ENCODE measurements around the gene PDE10A.
"Not testable (repeated sequence)": the region's sequence is repeated elsewhere in the genome, so short reads cannot be mapped to it uniquely, and the experiment has no call there.

Gene PDE10A

DNA sequence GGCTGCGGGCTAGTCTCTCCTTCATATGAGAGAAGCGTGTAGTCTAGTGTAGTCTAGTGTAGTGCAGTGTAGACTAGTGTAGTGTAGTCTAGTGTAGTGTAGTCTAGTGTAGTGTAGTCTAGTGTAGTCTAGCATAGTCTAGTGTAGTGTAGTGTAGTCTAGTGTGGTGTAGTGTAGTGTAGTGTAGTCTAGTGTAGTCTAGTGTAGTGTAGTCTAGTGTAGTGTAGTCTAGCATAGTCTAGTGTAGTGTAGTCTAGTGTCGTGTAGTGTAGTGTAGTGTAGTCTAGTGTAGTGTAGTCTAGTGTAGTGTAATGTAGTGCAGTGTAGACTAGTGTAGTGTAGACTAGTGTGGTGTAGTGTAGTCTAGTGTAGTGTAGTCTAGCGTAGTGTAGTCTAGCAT, 44.1 kb downstream of the PDE10A start:
- DNase-seq = not testable (repeated sequence)

DNA sequence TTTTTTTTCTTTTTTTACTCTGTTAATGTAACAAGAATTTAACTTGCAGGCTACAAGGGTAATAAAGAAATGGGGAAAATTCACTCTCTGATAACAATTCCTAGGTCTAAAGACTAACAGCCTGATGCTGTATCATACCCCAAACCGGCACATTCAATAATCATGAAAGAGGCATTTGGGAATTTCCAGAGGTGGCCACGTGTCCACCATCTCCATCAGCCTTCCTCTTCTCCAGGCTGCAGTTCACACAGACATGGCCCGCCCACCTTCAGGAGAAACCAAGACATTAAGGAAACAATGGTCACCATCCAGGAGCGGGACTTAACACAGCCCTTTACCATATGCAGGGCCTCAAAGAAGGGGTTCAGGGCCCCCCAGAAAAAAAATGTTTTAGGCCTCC, 44.8 kb downstream of the PDE10A start:
- no peak for DNase-seq

DNA sequence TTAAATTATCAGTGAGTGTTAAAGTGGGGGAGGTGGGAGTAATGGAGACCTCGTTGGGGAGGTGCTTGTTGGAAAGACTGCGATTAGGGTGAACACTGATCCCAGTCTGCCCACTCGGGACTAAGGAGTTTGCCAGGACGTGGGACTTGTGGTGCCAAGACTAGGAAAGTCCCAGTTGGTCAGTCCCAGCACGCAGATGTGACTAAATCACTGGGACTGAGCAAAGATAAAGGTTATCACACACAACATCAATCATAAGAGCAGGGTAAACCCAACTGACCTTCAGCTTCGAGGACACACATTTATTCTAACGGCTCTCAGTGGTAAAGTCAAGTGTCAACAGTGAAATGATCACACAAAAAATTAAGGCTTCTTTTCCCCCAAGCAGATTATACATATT, 45.5 kb downstream of the PDE10A start:
- DNase-seq = no peak

DNA sequence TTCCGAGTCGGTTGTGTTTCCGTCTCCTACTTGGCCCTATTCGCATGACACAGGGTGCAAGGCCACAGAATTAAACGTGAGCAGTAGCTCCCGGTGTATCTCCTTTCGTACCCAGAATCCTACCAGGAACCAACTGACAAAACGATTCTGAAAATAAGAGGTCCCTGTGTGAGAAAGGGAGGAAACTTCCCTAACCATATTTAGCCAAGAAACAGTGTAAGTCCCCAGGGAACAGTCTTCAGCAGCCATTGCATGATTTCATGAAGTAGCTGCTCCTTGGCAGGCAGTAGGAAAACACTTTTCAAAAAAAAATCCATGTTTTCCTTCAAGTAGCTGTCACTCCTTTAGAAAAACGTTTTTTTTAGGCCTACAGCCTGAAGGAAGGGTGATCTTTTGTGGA, 46.9 kb downstream of the PDE10A start:
- no peak for DNase-seq

- DNase-seq = no peak
These were observed 47.4 kb downstream of the PDE10A start for GRCh38 chr6:165615636-165616035.

DNA sequence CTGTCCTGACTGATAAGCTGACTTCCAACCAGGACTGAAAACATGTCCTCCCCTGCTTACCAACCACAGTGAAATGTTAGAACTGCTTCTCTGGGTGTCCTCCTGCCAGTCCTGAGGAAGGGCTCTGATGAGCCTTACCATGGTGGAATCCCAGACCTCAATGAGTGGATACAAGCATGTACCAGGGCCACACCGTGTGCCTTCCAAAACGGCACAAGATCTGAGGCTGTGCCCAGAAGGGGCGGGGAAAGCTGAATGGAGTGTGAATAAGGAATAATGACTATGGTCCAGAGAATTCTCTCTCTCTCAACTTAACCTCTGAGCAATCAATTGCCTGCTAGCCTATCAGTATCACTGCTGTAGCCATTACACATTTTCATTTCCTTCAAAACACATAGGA, 51.7 kb downstream of the PDE10A start:
- no peak for DNase-seq

- DNase-seq = not testable (repeated sequence)
These were observed 54.5 kb downstream of the PDE10A start for GRCh38 chr6:165608577-165608976.

GRCh38 chr6:165606740-165607008, 56.4 kb downstream of the PDE10A start:
- no peak for DNase-seq

GRCh38 chr6:165605901-165606739, 56.9 kb downstream of the PDE10A start:
- DNase-seq = no peak

DNA sequence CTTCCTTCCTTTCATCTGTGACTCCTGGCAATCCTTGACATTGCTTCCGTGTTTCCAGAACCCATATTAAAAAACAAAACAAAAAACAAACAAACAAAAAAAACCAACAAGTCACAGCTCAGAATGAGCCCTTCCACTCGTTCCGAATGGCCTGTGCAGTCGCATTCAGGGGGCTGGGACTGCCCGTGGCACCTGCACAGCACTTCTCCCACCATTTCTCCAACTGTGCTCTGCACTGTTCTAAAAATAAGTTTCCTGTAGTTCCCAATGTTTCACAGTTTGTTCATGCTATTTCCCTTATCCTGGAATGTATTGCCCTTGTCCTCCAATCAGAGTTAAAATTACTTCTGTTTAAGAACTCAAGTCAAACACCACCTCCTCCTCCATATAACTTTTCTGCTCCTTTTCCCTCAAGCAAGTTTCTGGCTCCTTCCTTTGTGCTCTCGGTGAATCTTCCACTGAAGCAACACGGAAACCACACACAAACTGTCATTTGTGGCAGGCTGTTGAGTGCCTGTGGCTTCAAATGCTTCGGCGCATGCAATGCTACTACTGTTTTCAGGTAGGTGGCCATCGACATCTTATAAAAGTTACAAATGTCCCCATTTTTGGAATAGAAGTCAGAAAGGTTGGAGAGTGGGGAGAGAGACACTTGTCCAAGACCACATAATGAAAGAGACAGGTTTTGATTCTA, 57.7 kb downstream of the PDE10A start:
- no peak for DNase-seq

- DNase-seq = no peak
These were observed 60.8 kb downstream of the PDE10A start for GRCh38 chr6:165602291-165602690.

DNA sequence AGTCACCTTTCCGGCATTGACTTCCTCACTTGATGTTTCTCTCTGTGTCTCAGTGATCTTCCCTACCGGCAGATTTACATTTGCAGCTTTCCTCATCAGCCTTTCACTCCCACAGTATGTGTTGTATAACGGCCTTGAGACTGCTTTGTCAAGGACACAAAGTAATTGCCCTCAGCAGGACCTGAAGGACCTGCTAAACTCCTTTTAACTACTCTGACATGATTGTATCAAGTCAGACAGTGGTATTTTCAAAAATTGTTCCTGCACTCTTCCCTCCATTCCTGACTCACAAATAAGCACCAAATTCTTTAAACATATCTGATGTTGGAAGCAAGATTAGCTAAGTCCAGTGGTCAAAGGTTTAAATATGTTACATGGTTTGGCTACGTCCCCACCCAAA, 62.4 kb downstream of the PDE10A start:
- DNase-seq = no peak

DNA sequence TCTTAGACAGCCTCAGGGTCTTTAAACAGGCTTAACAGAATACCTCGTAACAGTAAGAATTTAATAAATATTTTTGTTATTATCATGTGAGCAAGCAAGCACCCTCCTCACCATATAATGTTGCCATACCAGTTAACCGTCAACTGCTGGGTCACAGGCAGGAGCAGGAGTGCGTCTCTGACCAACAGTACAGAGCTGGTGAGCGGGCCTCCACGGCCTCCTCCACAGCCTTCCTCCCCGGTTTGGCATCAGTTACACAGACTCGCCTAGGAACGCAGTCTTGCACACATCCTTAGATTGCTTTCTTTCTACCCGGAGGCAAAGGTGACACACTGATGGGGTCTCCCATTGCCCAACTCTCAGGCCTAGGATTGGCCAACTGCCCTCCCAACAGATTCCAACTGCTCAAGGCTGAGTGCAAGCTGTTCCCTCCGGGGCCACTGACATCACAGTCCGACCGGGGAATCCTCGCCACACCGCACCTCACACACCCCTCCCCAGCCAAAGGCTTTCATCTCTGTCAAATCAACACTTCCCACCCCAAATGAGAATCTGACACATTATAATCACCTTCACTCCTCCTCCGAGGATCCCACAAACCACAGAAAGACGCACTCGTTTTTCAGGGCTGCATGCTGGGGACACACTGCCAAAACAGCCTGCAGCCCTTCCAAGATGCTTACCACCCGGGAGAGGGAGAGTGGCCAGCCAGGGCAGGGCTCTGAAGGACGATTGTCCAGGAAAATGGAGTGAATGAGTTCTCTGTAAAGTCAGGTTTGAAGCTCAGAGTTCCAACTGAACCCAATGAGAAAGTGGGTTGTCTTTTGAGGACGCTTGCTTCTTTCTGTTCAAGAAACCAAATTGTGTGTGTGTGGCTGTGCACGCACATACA, 63.2 kb downstream of the PDE10A start:
- no peak for DNase-seq

GRCh38 chr6:165599121-165599520, 63.9 kb downstream of the PDE10A start:
- no peak for DNase-seq

DNA sequence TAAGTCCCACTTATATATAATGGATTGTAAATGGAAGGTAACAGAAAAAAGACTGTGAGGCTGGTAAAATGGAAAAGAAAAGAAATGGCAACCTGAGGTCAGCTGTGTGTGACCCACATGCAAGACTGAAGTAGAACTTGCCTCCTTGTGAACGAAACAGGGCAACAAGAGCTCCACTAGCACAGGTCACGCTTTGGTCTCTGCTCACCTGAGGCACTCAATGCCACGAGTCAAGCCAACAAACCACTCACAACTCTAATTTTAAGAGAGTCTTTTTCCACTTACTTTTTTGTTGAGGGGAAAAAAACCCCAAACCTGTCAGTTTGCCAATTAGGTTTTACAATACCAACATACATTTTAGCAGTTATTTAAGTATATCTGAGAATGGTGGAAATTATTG, 65.2 kb downstream of the PDE10A start:
- DNase-seq = no peak

- DNase-seq = no peak
These were observed 68.3 kb downstream of the PDE10A start for GRCh38 chr6:165594584-165595333.

DNA sequence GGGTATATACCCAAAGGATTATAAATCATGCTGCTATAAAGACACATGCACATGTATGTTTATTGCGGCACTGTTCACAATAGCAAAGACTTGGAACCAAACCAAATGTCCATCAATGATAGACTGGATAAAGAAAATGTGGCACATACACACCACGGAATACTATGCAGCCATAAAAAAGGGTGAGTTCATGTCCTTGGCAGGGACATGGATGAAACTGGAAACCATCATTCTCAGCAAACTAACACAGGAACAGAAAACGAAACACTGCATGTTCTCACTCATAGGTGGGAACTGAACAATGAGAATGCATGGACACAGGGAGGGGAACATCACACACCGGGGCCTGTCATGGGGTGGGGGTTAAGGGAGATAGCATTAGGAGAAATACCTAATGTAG, 70.1 kb downstream of the PDE10A start:
- DNase-seq = not testable (repeated sequence)

- no peak for DNase-seq
These were observed 74.5 kb downstream of the PDE10A start for GRCh38 chr6:165588515-165588914.

GRCh38 chr6:165587206-165587605, 75.8 kb downstream of the PDE10A start:
- DNase-seq = no peak

- DNase-seq = no peak
These were observed 76.3 kb downstream of the PDE10A start for GRCh38 chr6:165586706-165587105.

DNA sequence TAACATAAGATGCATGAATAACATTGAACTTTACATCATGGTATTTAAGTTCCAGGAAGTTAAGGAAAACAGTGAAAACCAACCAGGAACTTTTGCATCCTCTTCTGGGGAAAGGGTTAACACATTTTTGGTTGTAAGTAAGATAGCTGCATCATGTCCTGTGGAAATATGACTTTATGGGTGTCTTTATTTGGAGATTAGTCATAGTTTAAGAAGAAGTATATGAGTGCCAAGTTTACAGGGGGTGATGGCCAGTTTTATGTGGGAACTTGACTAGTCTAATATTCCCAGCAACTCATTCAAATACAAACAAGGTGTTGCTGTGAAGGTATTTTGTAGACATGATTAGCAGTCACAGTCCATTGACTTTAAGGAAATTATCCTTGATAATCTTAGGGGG, 78.0 kb downstream of the PDE10A start:
- DNase-seq = no peak

DNA sequence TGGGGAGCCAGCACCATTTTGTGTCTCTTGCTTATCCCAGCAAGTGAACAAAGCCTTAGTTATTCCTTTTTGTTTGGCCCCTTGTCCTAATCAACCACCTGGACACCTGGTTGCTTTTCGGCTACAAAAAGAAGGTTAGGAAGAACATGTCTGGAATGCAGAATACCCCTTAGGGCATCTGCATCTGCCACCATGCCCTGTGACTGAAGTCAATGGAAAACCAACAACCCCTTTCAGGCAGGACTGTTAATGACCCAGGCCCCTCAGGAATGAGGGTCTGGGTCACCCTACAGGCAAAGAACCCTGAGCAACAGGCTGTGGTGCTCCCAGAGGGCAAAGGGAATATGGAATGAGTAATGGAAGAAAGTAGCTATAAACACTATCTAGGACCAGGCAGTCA, 78.5 kb downstream of the PDE10A start:
- no peak for DNase-seq

- DNase-seq = no peak
These were observed 81.4 kb downstream of the PDE10A start for GRCh38 chr6:165581678-165582077.

Measured in EL (cell line).